IMR-90 (cell line): ENCODE measurements around the gene CAPN6. TPM values are rescaled to one million over a fixed set of nuclear protein-coding genes. Genes with fewer than 3 reads are reported as not detected.

Experiments
- ATAC-seq: fragments of 200-7000 bp; cut with Tn5 transposase; 2 replicates; pipeline ENCODE4 v1.9.1; 2020; ENCODE audit warnings: low read depth, mild to moderate bottlenecking, moderate library complexity
- BruUV-seq: library from RNA; stranded (reverse); fragments of 400-500 nt; replicated peaks from 2 replicates; lab custom pipeline; 2021; lab: Mats Ljungman, UMichigan
- CTCF ChIA-PET: fragments of 300-600 bp; formaldehyde crosslinking; extraction: SDS; loops from one replicate; lab custom pipeline; 2021; ENCODE audit warnings: antibody characterized with exemption; lab: Yijun Ruan, JAX
- POLR2A ChIA-PET: fragments of 300-600 bp; sonication (Branson Sonifier 250); formaldehyde crosslinking; loops from one replicate; lab custom pipeline; 2022; ENCODE audit warnings: antibody characterized with exemption; ENCODE audit not compliant: unreplicated experiment; lab: Charles Lee
- DNase-seq: peaks from one replicate; pipeline ENCODE4 v3.0.0; 2013
- H2AFZ ChIP-seq: replicated peaks from 2 replicates; pipeline ENCODE3; 2013; ENCODE audit warnings: low read length, mild to moderate bottlenecking; ENCODE audit not compliant: poor library complexity
- H2AK5ac ChIP-seq: 2 replicates; pipeline ENCODE4 v1.6.1; 2013; ENCODE audit warnings: low read depth, low read length, inconsistent platforms
- H2AK9ac ChIP-seq: replicated peaks from 2 replicates; pipeline ENCODE3; 2013; ENCODE audit warnings: mild to moderate bottlenecking, low read depth, low read length, moderate library complexity; ENCODE audit not compliant: poor library complexity
- H2BK120ac ChIP-seq: 2 replicates; pipeline ENCODE4 v1.6.1; 2013; ENCODE audit warnings: low read depth, low read length, inconsistent platforms
- H2BK15ac ChIP-seq: 3 replicates; pipeline ENCODE4 v1.6.1; 2013; ENCODE audit warnings: low read depth, low read length, inconsistent platforms
- H2BK20ac ChIP-seq: 2 replicates; pipeline ENCODE4 v1.6.1; 2013; ENCODE audit warnings: low read depth, mild to moderate bottlenecking, inconsistent platforms, low read length, moderate library complexity
- H2BK5ac ChIP-seq: 2 replicates; pipeline ENCODE4 v1.6.1; 2013; ENCODE audit warnings: mild to moderate bottlenecking, low read depth, low read length, inconsistent platforms; ENCODE audit not compliant: poor library complexity, severe bottlenecking
- H3K14ac ChIP-seq: replicated peaks from 2 replicates; pipeline ENCODE4 v1.6.1; 2013; ENCODE audit warnings: low read depth, low read length, inconsistent platforms
- H3K18ac ChIP-seq: 2 replicates; pipeline ENCODE4 v1.6.1; 2013; ENCODE audit warnings: low read depth, low read length, control low read depth
- H3K23ac ChIP-seq: 2 replicates; pipeline ENCODE4 v1.6.1; 2013; ENCODE audit warnings: low read depth, low read length, inconsistent platforms
- H3K27ac ChIP-seq: 2 replicates; pipeline ENCODE4 v1.5.1; 2013; ENCODE audit warnings: mild to moderate bottlenecking, control low read depth, low read length; ENCODE audit not compliant: insufficient read depth
- H3K27me3 ChIP-seq: 2 replicates; pipeline ENCODE4 v1.6.1; 2013; ENCODE audit warnings: low read length; ENCODE audit not compliant: control insufficient read depth, insufficient read depth
- H3K36me3 ChIP-seq: 2 replicates; pipeline ENCODE4 v1.6.1; 2013; ENCODE audit warnings: low read length, mixed read lengths; ENCODE audit not compliant: control insufficient read depth, insufficient read depth
- H3K4ac ChIP-seq: 2 replicates; pipeline ENCODE4 v1.6.1; 2013; ENCODE audit warnings: low read depth, low read length, inconsistent platforms
- H3K4me1 ChIP-seq: 2 replicates; pipeline ENCODE4 v1.6.1; 2013; ENCODE audit warnings: low read length, mixed read lengths; ENCODE audit not compliant: control insufficient read depth, insufficient read depth
- H3K4me2 ChIP-seq: 2 replicates; pipeline ENCODE4 v1.6.1; 2013; ENCODE audit warnings: low read depth, mild to moderate bottlenecking, control low read depth, low read length, moderate library complexity
- H3K4me3 ChIP-seq: 2 replicates; pipeline ENCODE4 v1.5.1; 2013; ENCODE audit warnings: low read depth, mild to moderate bottlenecking, control low read depth, low read length, moderate library complexity; ENCODE audit not compliant: insufficient read depth
- H3K56ac ChIP-seq: 2 replicates; pipeline ENCODE4 v1.6.1; 2013; ENCODE audit warnings: low read length, inconsistent platforms; ENCODE audit not compliant: insufficient read depth; ENCODE audit errors: extremely low read depth
- H3K79me1 ChIP-seq, 2 experiments: 2 replicates each; pipeline ENCODE4 v1.6.1; 2013; ENCODE audit warnings: low read length in 2 of 2, inconsistent platforms in 1 of 2, low read depth in 1 of 2
- H3K9ac ChIP-seq: 2 replicates; pipeline ENCODE4 v1.6.1; 2013; ENCODE audit warnings: low read depth, low read length, control low read depth
- H3K9me1 ChIP-seq: 2 replicates; pipeline ENCODE4 v1.6.1; 2013; ENCODE audit warnings: low read length, inconsistent platforms; ENCODE audit not compliant: insufficient read depth
- H3K9me3 ChIP-seq: 2 replicates; pipeline ENCODE4 v1.6.1; 2013; ENCODE audit warnings: low read length; ENCODE audit not compliant: control insufficient read depth, insufficient read depth
- H4K20me1 ChIP-seq: 2 replicates; pipeline ENCODE4 v1.6.1; 2013; ENCODE audit warnings: low read length, inconsistent platforms; ENCODE audit not compliant: insufficient read depth
- H4K5ac ChIP-seq: 2 replicates; pipeline ENCODE4 v1.6.1; 2013; ENCODE audit warnings: mild to moderate bottlenecking, low read depth, low read length, control low read depth
- H4K8ac ChIP-seq, 2 experiments: 2 replicates each; pipeline ENCODE4 v1.6.1; 2013; ENCODE audit warnings: low read depth in 2 of 2, low read length in 2 of 2, control low read depth in 1 of 2, inconsistent platforms in 1 of 2
- H4K91ac ChIP-seq: 2 replicates; pipeline ENCODE4 v1.6.1; 2013; ENCODE audit warnings: low read depth, low read length, inconsistent platforms; ENCODE audit not compliant: insufficient read depth
- CEBPB ChIP-seq: IDR thresholded peaks from 2 replicates; pipeline ENCODE4 v1.6.1; 2012; ENCODE audit warnings: low read depth, low read length, improper control_type of control experiment
- CHD1 ChIP-seq: IDR thresholded peaks from 2 replicates; pipeline ENCODE4 v1.6.1; 2012; ENCODE audit warnings: low read depth, low read length, improper control_type of control experiment
- FOS ChIP-seq: fragments of 150-350 bp; IDR thresholded peaks from 2 replicates; pipeline ENCODE4 v1.6.1; 2016; ENCODE audit warnings: low read depth, low read length
- MAZ ChIP-seq: IDR thresholded peaks from 2 replicates; pipeline ENCODE4 v1.6.1; 2012; ENCODE audit warnings: low read depth, mild to moderate bottlenecking, low read length, improper control_type of control experiment, moderate library complexity, borderline replicate concordance
- NFE2L2 ChIP-seq: fragments of 150-350 bp; IDR thresholded peaks from 2 replicates; pipeline ENCODE4 v1.6.1; 2016; ENCODE audit warnings: low read depth, mild to moderate bottlenecking, low read length
- POLR2A ChIP-seq: IDR thresholded peaks from 2 replicates; pipeline ENCODE4 v1.6.1; 2012; ENCODE audit warnings: mild to moderate bottlenecking, low read depth, low read length
- RAD21 ChIP-seq: IDR thresholded peaks from 2 replicates; pipeline ENCODE4 v1.6.1; 2012; ENCODE audit warnings: low read length, improper control_type of control experiment
- RCOR1 ChIP-seq: IDR thresholded peaks from 2 replicates; pipeline ENCODE4 v1.6.1; 2012; ENCODE audit warnings: mild to moderate bottlenecking, low read length, improper control_type of control experiment; ENCODE audit not compliant: insufficient replicate concordance
- SMC3 ChIP-seq: fragments of 150-350 bp; IDR thresholded peaks from 2 replicates; pipeline ENCODE4 v1.6.1; 2016; ENCODE audit warnings: low read depth, mild to moderate bottlenecking, antibody characterized with exemption, low read length, moderate library complexity
- WGBS, 2 experiments: methylation state at CpG; one replicate each; pipeline versions ENCODE4 v1.1.5 to v1.1.7; 2013; ENCODE audit warnings: missing lambda C conversion rate in 2 of 2; ENCODE audit not compliant: insufficient read length in 1 of 2; ENCODE audit errors: extremely low coverage in 2 of 2; 5-methylcytosine and 5-hydroxymethylcytosine counted together
- dilution Hi-C: fragments of 300-500 bp; cut with HindIII; formaldehyde crosslinking; loops from one replicate; pipeline ENCODE4 v1.14.3; 2018; ENCODE audit warnings: low sequenced_read_pairs; ENCODE audit not compliant: unreplicated experiment
- in situ Hi-C: fragments of 300-500 bp; cut with MboI; formaldehyde crosslinking; loops from 3 replicates; pipeline ENCODE4 v1.14.3; 2019; ENCODE audit warnings: low sequenced_read_pairs, inconsistent platforms, mixed read lengths
- intact Hi-C: fragments of 100-400 bp; cut with micrococcal nuclease; formaldehyde crosslinking; loops from 2 replicates; pipeline ENCODE4 v1.10.0; 2022
- polyA plus RNA-seq, 3 experiments: library from polyadenylated mRNA; depleted of rRNA; stranded (reverse); fragments of >200 nt; gene quantifications; 2 replicates each; pipeline ENCODE4 v1.2.3, GENCODE V29; 2012; ENCODE audit warnings: low replicate concordance in 1 of 3
- total RNA-seq: library from RNA; depleted of rRNA; stranded (reverse); fragments of >200 nt; gene quantifications from 2 replicates; pipeline ENCODE4 v1.2.3, GENCODE V29; 2012
- TF ChIP-seq, protein P1 (sequence below): conservative IDR thresholded peaks from 2 replicates; pipeline ENCODE4 v1.5.1; 2012; ENCODE audit warnings: mild to moderate bottlenecking, low read depth, low read length, improper control_type of control experiment
- TF ChIP-seq, protein P2 (sequence below): fragments of 150-350 bp; IDR thresholded peaks from 2 replicates; pipeline ENCODE4 v1.6.1; 2017; ENCODE audit warnings: mild to moderate bottlenecking, antibody characterized with exemption, low read length, low read depth
- TF ChIP-seq, protein P3 (sequence below): fragments of 150-350 bp; IDR thresholded peaks from 2 replicates; pipeline ENCODE4 v1.6.1; 2016; ENCODE audit warnings: low read depth, mild to moderate bottlenecking, low read length, moderate library complexity, borderline replicate concordance

Gene CAPN6
- total and polyA plus RNA-seq, 2 of the 4 experiments (the other 2 are of a cell fraction), result not detected

DNA sequence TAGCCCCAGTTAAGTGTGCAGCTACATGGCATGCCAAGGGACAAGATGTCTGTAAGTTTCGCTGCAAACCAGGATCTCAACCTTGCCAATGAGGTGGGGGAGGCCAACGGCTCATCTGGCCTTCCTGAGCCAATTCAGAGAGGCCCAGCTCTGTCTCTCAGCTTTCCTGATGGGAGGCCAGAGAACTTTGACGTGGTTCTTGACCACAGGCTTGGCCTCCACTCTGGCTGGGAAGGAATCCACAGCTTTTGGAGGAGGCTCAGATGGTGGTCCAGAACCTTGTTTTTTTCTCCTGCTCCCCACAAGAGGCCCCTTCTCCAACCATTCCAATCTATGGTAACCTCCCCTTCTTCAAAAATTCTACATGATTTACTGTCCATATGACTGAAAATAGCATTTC is 9.8 kb downstream of the CAPN6 start:
- no peak overlapping the region for H3K4ac ChIP-seq
- H3K9ac ChIP-seq, result no peak overlapping the region
- no peak overlapping the region for H3K23ac ChIP-seq
- H2BK5ac ChIP-seq, result no peak overlapping the region
- in situ Hi-C loops, result no loop called here
- no peaks in the 10 kb centered on the region for H3K36me3 ChIP-seq
- BruUV-seq, result no TSS peak
- H3K18ac ChIP-seq, result no peak overlapping the region
- no peak overlapping the region for H2AFZ ChIP-seq
- H4K8ac ChIP-seq, result no peak overlapping the region
- H3K4me3 ChIP-seq, result no peak overlapping the region
- TF ChIP-seq CEBPB, result no peak
- TF ChIP-seq, protein P1, sequence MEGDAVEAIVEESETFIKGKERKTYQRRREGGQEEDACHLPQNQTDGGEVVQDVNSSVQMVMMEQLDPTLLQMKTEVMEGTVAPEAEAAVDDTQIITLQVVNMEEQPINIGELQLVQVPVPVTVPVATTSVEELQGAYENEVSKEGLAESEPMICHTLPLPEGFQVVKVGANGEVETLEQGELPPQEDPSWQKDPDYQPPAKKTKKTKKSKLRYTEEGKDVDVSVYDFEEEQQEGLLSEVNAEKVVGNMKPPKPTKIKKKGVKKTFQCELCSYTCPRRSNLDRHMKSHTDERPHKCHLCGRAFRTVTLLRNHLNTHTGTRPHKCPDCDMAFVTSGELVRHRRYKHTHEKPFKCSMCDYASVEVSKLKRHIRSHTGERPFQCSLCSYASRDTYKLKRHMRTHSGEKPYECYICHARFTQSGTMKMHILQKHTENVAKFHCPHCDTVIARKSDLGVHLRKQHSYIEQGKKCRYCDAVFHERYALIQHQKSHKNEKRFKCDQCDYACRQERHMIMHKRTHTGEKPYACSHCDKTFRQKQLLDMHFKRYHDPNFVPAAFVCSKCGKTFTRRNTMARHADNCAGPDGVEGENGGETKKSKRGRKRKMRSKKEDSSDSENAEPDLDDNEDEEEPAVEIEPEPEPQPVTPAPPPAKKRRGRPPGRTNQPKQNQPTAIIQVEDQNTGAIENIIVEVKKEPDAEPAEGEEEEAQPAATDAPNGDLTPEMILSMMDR, result no peak
- TF ChIP-seq, protein P2, sequence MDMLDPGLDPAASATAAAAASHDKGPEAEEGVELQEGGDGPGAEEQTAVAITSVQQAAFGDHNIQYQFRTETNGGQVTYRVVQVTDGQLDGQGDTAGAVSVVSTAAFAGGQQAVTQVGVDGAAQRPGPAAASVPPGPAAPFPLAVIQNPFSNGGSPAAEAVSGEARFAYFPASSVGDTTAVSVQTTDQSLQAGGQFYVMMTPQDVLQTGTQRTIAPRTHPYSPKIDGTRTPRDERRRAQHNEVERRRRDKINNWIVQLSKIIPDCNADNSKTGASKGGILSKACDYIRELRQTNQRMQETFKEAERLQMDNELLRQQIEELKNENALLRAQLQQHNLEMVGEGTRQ, result no peak
- no peak for TF ChIP-seq POLR2A
- TF ChIP-seq, protein P3, sequence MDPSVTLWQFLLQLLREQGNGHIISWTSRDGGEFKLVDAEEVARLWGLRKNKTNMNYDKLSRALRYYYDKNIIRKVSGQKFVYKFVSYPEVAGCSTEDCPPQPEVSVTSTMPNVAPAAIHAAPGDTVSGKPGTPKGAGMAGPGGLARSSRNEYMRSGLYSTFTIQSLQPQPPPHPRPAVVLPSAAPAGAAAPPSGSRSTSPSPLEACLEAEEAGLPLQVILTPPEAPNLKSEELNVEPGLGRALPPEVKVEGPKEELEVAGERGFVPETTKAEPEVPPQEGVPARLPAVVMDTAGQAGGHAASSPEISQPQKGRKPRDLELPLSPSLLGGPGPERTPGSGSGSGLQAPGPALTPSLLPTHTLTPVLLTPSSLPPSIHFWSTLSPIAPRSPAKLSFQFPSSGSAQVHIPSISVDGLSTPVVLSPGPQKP, result no peak
- no peak for TF ChIP-seq RAD21
- TF ChIP-seq SMC3, result no peak
- no peak for TF ChIP-seq NFE2L2
- TF ChIP-seq CHD1, result no peak
- TF ChIP-seq RCOR1, result no peak
- no peak for TF ChIP-seq FOS
- no peak for TF ChIP-seq MAZ
- ChIA-PET CTCF (no interaction called here), POLR2A (no interaction called here)
- no peak overlapping the region for H2BK20ac ChIP-seq
- no peak overlapping the region for H2AK5ac ChIP-seq
- H3K56ac ChIP-seq, result no peak overlapping the region
- no peak overlapping the region for H2AK9ac ChIP-seq
- H3K4me1 ChIP-seq, result no peaks in the 10 kb centered on the region
- peaks cover 4% of the 10 kb centered on the region for H3K27me3 ChIP-seq
- dilution Hi-C loops, result no loop called here
- no peak overlapping the region for H4K91ac ChIP-seq
- H2BK120ac ChIP-seq, result no peak overlapping the region
- no peak overlapping the region for H4K5ac ChIP-seq
- ATAC-seq (no peak), DNase-seq (no peak)
- intact Hi-C loops, result no loop called here
- H3K79me1 ChIP-seq, result no peaks in the 10 kb centered on the region
- H3K14ac ChIP-seq, result no peak overlapping the region
- H2BK15ac ChIP-seq, result no peak overlapping the region
- no peak overlapping the region for H3K27ac ChIP-seq
- no CpG with 5 or more reads among the region's 3 CpGs for WGBS, 2 experiments
- no peaks in the 10 kb centered on the region for H4K20me1 ChIP-seq
- no peak overlapping the region for H3K4me2 ChIP-seq
- no peaks in the 10 kb centered on the region for H3K9me3 ChIP-seq
- no peaks in the 10 kb centered on the region for H3K9me1 ChIP-seq
